ENCODE results near the gene KIRREL3.

KIRREL3 gene

DNA sequence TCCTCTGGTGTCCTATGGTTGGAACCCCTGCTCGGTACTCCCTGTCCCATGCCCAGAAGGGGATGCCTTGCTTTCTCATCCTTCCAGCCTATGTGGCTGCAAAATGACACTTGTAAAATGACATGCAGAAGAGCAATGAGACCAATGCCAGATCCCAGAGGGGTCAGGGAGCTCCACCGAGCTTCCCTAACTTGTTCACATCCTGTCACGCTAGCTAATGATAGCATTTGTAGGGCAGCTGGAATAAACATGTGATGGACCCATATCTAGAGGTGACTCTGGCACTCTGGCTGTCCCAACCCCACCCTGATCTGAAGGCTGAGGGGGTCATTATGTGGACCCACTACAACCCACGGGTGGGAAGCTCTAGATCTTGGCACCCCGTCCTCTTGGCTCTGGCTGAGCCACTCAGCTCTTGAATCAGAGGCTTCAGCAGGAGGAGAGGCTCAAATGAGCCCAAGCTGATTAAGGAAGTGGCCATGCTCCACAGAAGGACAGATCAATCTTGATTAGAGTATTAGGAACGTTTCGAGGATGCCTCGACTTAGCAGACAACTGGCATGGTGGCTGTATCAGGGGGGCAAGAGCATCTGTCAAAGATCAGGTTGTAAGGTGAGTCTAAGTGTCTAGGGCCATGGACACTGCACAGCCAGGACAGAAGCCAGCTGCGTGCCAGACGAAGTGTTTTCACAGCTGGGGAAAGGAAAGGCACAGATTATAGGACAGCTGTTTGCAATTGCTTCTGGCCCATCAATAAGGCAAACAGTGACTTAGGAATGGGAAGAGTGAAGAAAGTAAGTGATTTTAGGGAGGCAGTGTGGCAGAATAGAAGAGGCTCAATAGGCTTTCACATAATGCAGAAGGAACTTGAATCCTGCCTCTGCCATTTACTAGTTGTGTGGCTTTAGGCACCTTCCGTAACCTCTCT, 182.8 kb downstream of the KIRREL3 start:
- TF ChIP-seq, protein P1, sequence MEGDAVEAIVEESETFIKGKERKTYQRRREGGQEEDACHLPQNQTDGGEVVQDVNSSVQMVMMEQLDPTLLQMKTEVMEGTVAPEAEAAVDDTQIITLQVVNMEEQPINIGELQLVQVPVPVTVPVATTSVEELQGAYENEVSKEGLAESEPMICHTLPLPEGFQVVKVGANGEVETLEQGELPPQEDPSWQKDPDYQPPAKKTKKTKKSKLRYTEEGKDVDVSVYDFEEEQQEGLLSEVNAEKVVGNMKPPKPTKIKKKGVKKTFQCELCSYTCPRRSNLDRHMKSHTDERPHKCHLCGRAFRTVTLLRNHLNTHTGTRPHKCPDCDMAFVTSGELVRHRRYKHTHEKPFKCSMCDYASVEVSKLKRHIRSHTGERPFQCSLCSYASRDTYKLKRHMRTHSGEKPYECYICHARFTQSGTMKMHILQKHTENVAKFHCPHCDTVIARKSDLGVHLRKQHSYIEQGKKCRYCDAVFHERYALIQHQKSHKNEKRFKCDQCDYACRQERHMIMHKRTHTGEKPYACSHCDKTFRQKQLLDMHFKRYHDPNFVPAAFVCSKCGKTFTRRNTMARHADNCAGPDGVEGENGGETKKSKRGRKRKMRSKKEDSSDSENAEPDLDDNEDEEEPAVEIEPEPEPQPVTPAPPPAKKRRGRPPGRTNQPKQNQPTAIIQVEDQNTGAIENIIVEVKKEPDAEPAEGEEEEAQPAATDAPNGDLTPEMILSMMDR (IDR thresholded peaks at IDR 0.05; ENCODE audit: borderline replicate concordance, insufficient read depth, low read depth, low read length): no peak
- no peak overlapping the region for H3K4me3 ChIP-seq (ENCODE audit: low read depth, low read length)

DNA sequence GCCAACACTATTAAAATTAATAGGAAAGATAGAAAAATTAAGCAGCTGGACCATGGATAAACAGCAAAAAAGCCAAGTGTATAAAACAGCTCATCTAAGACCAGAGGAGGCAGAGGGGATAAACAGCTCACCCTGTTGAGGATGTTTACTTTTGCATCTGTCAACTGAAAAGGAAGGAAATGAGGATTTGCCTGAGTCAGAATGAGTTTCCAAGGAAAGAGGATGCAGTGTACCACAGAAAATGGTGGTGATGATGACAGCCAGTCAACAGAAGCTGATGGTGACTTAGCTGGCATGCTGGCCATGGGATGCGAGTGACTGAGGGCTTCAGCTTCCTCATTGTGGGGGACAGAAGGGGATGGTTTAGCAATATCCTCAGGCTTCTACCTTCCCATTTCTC, 183.5 kb downstream of the KIRREL3 start:
- H3K4me3 ChIP-seq (ENCODE audit: low read depth, low read length): no peak overlapping the region

DNA sequence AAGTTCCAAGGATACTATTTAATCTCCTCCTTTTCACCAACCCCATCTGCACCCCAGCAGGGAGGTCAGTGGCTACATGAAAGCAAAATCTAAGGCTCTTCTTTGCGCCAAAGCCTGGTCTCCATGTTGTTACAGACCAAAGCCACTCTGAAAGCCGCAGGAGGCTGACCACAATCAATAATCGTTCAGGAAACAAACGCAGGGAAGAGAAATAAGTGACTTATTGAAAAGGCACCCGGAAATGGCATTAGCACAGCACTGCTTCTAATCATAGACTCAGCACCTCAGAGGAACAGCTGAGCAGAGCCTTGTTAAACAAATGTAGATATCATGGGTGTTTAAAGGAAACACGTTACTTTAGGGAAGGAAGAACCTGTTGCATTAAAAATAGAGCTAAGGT, 183.9 kb downstream of the KIRREL3 start:
- TF ChIP-seq, protein P1 (IDR thresholded peaks at IDR 0.05; ENCODE audit: borderline replicate concordance, insufficient read depth, low read depth, low read length): no peak
- H3K4me3 ChIP-seq (ENCODE audit: low read depth, low read length): no peak overlapping the region

More for the DNA sequence above, 183.5 kb downstream of the KIRREL3 start:
- TF ChIP-seq, protein P1 (IDR thresholded peaks at IDR 0.05; ENCODE audit: borderline replicate concordance, insufficient read depth, low read depth, low read length): no peak

DNA sequence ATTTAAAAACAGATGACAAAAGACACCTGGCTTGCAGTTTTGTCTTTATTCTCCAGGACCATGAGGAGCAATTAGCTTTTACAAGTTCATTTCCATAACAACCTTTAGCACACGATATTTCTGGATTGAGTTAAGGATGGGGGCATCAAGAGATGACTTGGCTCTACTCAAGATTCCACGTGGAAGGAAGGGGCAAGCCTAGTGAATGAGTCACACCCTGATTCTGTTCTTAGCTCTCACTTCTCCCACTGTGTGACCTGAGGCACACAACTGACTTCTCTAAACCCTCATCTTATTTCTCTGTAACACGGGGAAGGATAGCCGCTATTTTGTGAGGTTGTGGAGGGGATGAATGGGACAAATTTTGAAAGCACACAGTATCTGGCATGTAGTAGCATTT, 185.5 kb downstream of the KIRREL3 start:
- no peak overlapping the region for H3K4me3 ChIP-seq (ENCODE audit: low read depth, low read length)
- TF ChIP-seq, protein P1 (IDR thresholded peaks at IDR 0.05; ENCODE audit: borderline replicate concordance, insufficient read depth, low read depth, low read length): no peak

DNA sequence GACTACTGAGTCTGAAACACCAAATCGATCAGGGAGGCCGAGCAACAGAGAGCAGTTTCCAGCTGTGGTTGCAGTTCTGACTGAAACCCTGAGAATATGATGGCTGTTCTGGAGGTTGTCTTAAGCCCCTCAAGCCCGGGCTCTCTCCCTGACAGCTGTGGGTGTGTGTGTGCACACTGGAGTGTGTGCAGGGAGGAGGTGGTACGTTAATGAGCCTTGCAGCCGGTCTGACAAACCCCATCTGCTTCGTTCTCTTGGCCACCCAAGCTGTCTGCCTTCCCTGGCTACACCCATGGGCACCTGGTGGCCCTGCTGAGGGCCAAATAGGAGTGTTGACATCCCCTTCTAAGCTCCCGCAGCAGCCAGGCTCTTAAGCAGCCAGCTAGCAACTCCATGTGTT, 189.8 kb downstream of the KIRREL3 start:
- TF ChIP-seq, protein P1 (IDR thresholded peaks at IDR 0.05; ENCODE audit: borderline replicate concordance, insufficient read depth, low read depth, low read length): no peak
- no peak overlapping the region for H3K4me3 ChIP-seq (ENCODE audit: low read depth, low read length)

DNA sequence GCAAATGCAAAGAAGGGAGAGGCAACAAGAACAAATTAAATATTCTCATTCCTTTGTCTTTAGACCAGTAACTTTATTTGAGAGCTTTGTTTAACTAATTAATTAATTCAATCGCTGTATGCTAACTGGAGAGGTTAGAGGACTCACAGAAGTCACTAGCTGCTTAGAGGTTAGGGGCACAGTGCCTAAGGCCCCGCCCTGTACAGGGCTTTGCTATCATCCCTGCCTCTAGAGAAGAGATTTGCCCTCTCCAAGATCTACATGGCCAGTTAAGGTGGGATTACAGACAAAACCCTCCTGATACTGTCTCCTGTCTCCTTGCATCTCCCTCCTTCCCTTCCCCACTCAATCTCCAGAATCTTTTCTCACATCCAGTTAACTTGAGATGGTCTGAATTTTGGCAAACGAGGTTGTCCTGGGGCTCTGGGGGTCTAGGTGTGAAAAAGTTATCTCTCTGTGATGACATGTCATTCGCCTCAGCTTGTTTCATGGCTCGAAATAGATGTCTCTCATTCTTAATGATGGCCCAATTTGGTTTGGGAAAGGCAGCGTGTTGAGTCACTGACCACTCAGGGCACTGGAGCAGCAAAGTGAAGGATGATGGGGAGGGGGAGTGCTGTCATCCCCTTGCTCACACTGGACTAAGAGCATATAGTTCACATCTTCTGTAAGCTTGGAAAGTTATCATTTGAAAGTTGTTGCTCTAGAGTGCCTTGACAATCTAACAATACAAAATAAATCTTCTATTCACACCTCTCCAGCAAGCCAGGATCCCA, 190.9 kb downstream of the KIRREL3 start:
- TF ChIP-seq, protein P1 (IDR thresholded peaks at IDR 0.05; ENCODE audit: borderline replicate concordance, insufficient read depth, low read depth, low read length): no peak
- H3K4me3 ChIP-seq (ENCODE audit: low read depth, low read length): no peak overlapping the region

All from GM12875 (cell line).